Measurements from ENCODE around the gene CTSH.

DNA sequence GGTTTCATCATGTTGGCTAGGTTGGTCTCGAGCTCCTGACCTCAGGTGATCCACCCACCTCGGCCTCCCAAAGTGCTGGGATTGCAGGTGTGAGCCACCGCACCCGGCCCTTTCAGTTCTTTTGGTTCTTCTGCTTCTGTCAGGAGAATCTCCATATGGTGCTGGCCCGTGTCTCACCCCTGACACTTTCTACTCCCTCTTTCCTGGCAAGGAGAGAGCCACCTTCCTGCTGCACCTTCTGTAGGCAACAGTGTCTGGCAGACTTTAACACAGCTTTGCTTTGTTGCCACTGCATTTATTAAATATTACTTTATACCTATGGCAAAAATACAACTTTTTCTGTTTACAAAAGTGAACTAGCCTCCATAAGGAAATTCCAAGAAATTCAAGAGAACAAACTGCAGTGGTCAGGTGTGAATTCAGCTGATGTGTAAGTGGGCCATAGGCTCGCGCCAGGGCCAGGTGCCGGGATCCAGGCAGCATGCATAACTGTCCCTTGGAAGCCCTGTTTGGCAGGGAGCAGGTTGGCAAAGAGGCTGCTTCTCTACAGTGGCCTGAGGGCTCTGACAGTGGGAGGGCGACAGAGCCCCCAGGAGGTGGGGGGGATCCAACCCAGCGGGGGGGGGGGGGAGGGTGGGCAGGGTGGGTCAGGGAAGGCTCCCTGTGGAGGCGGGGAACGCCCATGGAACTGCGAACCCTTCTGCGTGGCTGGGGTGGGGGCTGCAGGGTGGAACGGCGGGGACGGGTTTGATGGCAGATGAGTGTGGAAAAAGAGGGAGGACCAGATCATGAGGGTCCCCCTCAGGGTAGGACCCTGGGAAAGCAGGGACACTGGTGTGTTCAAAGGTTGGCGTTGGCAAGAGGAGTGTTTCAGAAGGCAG, 21.1 kb downstream of the CTSH start:
- TF ChIP-seq, protein P1, sequence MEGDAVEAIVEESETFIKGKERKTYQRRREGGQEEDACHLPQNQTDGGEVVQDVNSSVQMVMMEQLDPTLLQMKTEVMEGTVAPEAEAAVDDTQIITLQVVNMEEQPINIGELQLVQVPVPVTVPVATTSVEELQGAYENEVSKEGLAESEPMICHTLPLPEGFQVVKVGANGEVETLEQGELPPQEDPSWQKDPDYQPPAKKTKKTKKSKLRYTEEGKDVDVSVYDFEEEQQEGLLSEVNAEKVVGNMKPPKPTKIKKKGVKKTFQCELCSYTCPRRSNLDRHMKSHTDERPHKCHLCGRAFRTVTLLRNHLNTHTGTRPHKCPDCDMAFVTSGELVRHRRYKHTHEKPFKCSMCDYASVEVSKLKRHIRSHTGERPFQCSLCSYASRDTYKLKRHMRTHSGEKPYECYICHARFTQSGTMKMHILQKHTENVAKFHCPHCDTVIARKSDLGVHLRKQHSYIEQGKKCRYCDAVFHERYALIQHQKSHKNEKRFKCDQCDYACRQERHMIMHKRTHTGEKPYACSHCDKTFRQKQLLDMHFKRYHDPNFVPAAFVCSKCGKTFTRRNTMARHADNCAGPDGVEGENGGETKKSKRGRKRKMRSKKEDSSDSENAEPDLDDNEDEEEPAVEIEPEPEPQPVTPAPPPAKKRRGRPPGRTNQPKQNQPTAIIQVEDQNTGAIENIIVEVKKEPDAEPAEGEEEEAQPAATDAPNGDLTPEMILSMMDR (conservative IDR thresholded peaks at IDR 0.05 in 1 of 2, IDR thresholded peaks at IDR 0.05 in 1 of 2; ENCODE audit: low read depth in 1 of 2, low read length in 2 of 2), result no peak
- TF ChIP-seq EZH2 (IDR thresholded peaks at IDR 0.05; ENCODE audit: low read length, missing control alignments), result no peak
